BLaER1 treated with 17β-estradiol and CSF1 and Interleukin-3, amounts not matched to agents 10 nM and 100 nM (cell line): ENCODE results near the gene SAMD4A.
"Not testable (repeated sequence)": the region's sequence is repeated elsewhere in the genome, so short reads cannot be mapped to it uniquely, and the experiment has no call there.

Source experiments
- H3K27ac ChIP-seq, 11 experiments: shearing (Covaris generic); formaldehyde crosslinking; 2 replicates each; pipeline ENCODE4 v1.8.1; 2022
- H3K27me3 ChIP-seq, 11 experiments: shearing (Covaris generic); formaldehyde crosslinking; 2 replicates each; pipeline ENCODE4 v1.8.1; 2022
- H3K36me3 ChIP-seq, 11 experiments: shearing (Covaris generic); formaldehyde crosslinking; 2 replicates each; pipeline ENCODE4 v1.8.1; 2022
- H3K4me1 ChIP-seq, 10 experiments: shearing (Covaris generic); formaldehyde crosslinking; 2 replicates each; pipeline ENCODE4 v1.8.1; 2022
- H3K4me2 ChIP-seq, 11 experiments: shearing (Covaris generic); formaldehyde crosslinking; 2 replicates each; pipeline ENCODE4 v1.8.1; 2022
- H3K4me3 ChIP-seq, 10 experiments: shearing (Covaris generic); formaldehyde crosslinking; 2 replicates each; pipeline ENCODE4 v1.8.1; 2022
- H3K9ac ChIP-seq, 11 experiments: shearing (Covaris generic); formaldehyde crosslinking; 2 replicates each; pipeline ENCODE4 v1.8.1; 2022
- H3K9me3 ChIP-seq, 11 experiments: shearing (Covaris generic); formaldehyde crosslinking; replicated peaks in 1 of 11; 2 replicates each; pipeline ENCODE4 v1.8.1; 2022
- H4K20me1 ChIP-seq, 11 experiments: shearing (Covaris generic); formaldehyde crosslinking; 2 replicates each; pipeline ENCODE4 v1.8.1; 2022
- Cebpa-rat ChIP-seq, 11 experiments: shearing (Covaris generic); IDR thresholded peaks; 2 replicates each; pipeline ENCODE4 v1.8.1; 2022

The SAMD4A gene

GRCh38 chr14:54610051-54610977 lies 43.4 kb downstream of the SAMD4A start:
- Histone ChIP-seq H4K20me1 (peaks cover 0 to 48% (median 0%) of the 10 kb centered on the region in 11 experiments; a peak in 5 of 22 replicates), H3K36me3 (peaks cover 0 to 27% (median 10%) of the 10 kb centered on the region in 11 experiments; a peak in 11 of 22 replicates), H3K9me3 (peaks cover 0 to 3% (median 0%) of the 10 kb centered on the region in 11 experiments; a peak in 1 of 22 replicates), H3K27me3 (no peaks in the 10 kb centered on the region), H3K9ac (no peak overlapping the region), H3K4me2 (no peak overlapping the region), H3K4me1 (peaks cover 5 to 28% (median 15%) of the 10 kb centered on the region in 10 experiments; a peak in 18 of 20 replicates), H3K4me3 (no peak overlapping the region), H3K27ac (no peak overlapping the region)
- no peak for TF ChIP-seq Cebpa-rat (IDR thresholded peaks at IDR 0.05)

- Histone ChIP-seq H3K27ac (no peak overlapping the region), H3K4me1 (peaks cover 5 to 28% (median 16%) of the 10 kb centered on the region in 10 experiments; a peak in 18 of 20 replicates), H3K27me3 (no peaks in the 10 kb centered on the region), H3K36me3 (peaks cover 0 to 17% (median 5%) of the 10 kb centered on the region in 11 experiments; a peak in 8 of 22 replicates), H3K4me2 (peak overlapping the region in 10 of 11 experiments; percentile 6 to 64 (median 52); a peak in 19 of 22 replicates), H3K4me3 (no peak overlapping the region), H4K20me1 (peaks cover 0 to 31% (median 0%) of the 10 kb centered on the region in 11 experiments; a peak in 5 of 22 replicates), H3K9me3 (peaks cover 0 to 2% (median 0%) of the 10 kb centered on the region in 11 experiments; a peak in 8 of 22 replicates), H3K9ac (no peak overlapping the region)
- no peak for TF ChIP-seq Cebpa-rat (IDR thresholded peaks at IDR 0.05)
Measured at GRCh38 chr14:54614296-54614695, 47.4 kb downstream of the SAMD4A start.

- Histone ChIP-seq H3K9me3 (peaks cover 7 to 29% (median 21%) of the 10 kb centered on the region in 11 experiments; a peak in 20 of 22 replicates), H3K4me1 (peaks cover 5 to 27% (median 16%) of the 10 kb centered on the region in 10 experiments; a peak in 18 of 20 replicates), H3K27ac (no peak overlapping the region), H3K27me3 (no peaks in the 10 kb centered on the region), H3K9ac (no peak overlapping the region), H3K36me3 (peaks cover 0 to 19% (median 6%) of the 10 kb centered on the region in 11 experiments; a peak in 9 of 22 replicates), H3K4me3 (no peak overlapping the region), H4K20me1 (peaks cover 0 to 18% (median 0%) of the 10 kb centered on the region in 11 experiments; a peak in 4 of 22 replicates), H3K4me2 (no peak overlapping the region)
- TF ChIP-seq Cebpa-rat (IDR thresholded peaks at IDR 0.05): no peak
Measured at GRCh38 chr14:54617467-54617866, 50.5 kb downstream of the SAMD4A start.

- H3K36me3 ChIP-seq: peaks cover 0 to 23% (median 6%) of the 10 kb centered on the region in 11 experiments; a peak in 9 of 22 replicates
- no peak for TF ChIP-seq Cebpa-rat (IDR thresholded peaks at IDR 0.05)
- peaks cover 7 to 36% (median 25%) of the 10 kb centered on the region in 11 experiments; a peak in 20 of 22 replicates for H3K9me3 ChIP-seq
- no peaks in the 10 kb centered on the region for H3K27me3 ChIP-seq
- peaks cover 20 to 39% (median 26%) of the 10 kb centered on the region in 10 experiments for H3K4me1 ChIP-seq
- H3K9ac ChIP-seq: no peak overlapping the region
- peaks cover 0 to 5% (median 0%) of the 10 kb centered on the region in 11 experiments; a peak in 2 of 22 replicates for H4K20me1 ChIP-seq
- no peak overlapping the region for H3K27ac ChIP-seq
- H3K4me2 ChIP-seq: no peak overlapping the region
- no peak overlapping the region for H3K4me3 ChIP-seq
Measured at GRCh38 chr14:54621686-54622085, 54.8 kb downstream of the SAMD4A start.

GRCh38 chr14:54622192-54622958 lies 55.4 kb downstream of the SAMD4A start:
- Histone ChIP-seq H3K36me3 (peaks cover 0 to 23% (median 6%) of the 10 kb centered on the region in 11 experiments; a peak in 9 of 22 replicates), H3K9me3 (peaks cover 7 to 36% (median 25%) of the 10 kb centered on the region in 11 experiments; a peak in 20 of 22 replicates), H3K4me2 (no peak overlapping the region), H3K4me1 (peaks cover 27 to 46% (median 33%) of the 10 kb centered on the region in 10 experiments), H3K27me3 (no peaks in the 10 kb centered on the region), H3K27ac (no peak overlapping the region), H4K20me1 (peaks cover 0 to 5% (median 0%) of the 10 kb centered on the region in 11 experiments; a peak in 2 of 22 replicates), H3K9ac (no peak overlapping the region), H3K4me3 (no peak overlapping the region)
- no peak for TF ChIP-seq Cebpa-rat (IDR thresholded peaks at IDR 0.05)

DNA sequence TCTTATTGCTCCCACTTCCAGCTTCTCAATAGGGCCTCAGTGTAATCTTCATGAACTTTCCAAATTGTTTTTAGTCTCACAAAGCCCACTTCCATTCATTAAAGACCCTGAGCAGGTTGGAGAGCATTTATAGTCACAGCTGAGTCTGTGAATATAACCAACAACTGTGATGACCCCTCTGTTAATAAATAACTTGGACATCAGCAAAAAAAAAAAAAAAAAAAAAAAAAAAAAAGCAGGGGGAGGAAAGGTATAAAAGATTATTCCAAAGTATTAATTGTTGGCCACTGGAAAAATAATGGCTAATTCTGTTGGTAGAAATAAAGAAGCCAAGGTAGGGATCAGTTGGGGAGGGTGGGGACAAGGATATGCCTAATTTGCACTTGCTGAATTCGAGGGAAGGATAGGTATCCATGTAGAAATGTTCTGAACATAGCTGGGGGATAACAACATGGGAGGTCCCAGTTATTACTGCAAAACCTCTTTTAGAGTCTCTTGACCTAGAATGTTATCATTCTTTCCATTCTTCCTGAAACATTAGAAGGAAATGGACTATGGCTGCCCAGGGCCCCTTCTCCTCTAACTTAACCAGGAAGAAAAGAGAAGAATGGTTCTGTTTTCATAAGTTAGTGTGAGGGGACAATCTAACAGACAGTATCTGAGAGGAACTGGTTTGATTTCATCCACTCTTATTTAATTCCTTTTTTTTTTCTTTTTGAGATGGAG lies 56.5 kb downstream of the SAMD4A start:
- H3K4me2 ChIP-seq: 0 out of 22 replicates have a peak overlapping the region, but pooled peaks of 1 of the 11 experiments have one; percentile 37
- peaks cover 0 to 23% (median 6%) of the 10 kb centered on the region in 11 experiments; a peak in 9 of 22 replicates for H3K36me3 ChIP-seq
- H3K4me1 ChIP-seq: peaks cover 35 to 53% (median 43%) of the 10 kb centered on the region in 10 experiments
- peaks cover 0 to 6% (median 0%) of the 10 kb centered on the region in 11 experiments; a peak in 3 of 22 replicates for H4K20me1 ChIP-seq
- no peak overlapping the region for H3K9ac ChIP-seq
- H3K9me3 ChIP-seq: peaks cover 7 to 36% (median 25%) of the 10 kb centered on the region in 11 experiments; a peak in 20 of 22 replicates
- no peak for TF ChIP-seq Cebpa-rat (IDR thresholded peaks at IDR 0.05)
- no peaks in the 10 kb centered on the region for H3K27me3 ChIP-seq
- H3K27ac ChIP-seq: no peak overlapping the region
- H3K4me3 ChIP-seq: no peak overlapping the region

GRCh38 chr14:54624005-54624358 lies 57.1 kb downstream of the SAMD4A start:
- not testable (repeated sequence) for H4K20me1 ChIP-seq, H3K27ac ChIP-seq

GRCh38 chr14:54625112-54625511 lies 58.2 kb downstream of the SAMD4A start:
- Histone ChIP-seq H3K4me2 (peak overlapping the region; percentile 7 to 97 (median 92); a peak in 20 of 22 replicates), H3K4me1 (peaks cover 52 to 70% (median 58%) of the 10 kb centered on the region in 10 experiments), H3K27ac (no peak overlapping the region)

More at GRCh38 chr14:54624005-54624358, 57.1 kb downstream of the SAMD4A start:
- H3K9me3 ChIP-seq: peaks cover 7 to 36% (median 25%) of the 10 kb centered on the region in 11 experiments; a peak in 20 of 22 replicates
- H3K9ac ChIP-seq, H3K4me3 ChIP-seq, H3K27me3 ChIP-seq: not testable (repeated sequence)
- peaks cover 0 to 23% (median 6%) of the 10 kb centered on the region in 11 experiments; a peak in 9 of 22 replicates for H3K36me3 ChIP-seq
- peaks cover 41 to 58% (median 48%) of the 10 kb centered on the region in 10 experiments for H3K4me1 ChIP-seq
- peak overlapping the region in 2 of 11 experiments; percentile 24 to 37; a peak in 2 of 22 replicates for H3K4me2 ChIP-seq

More at GRCh38 chr14:54625112-54625511, 58.2 kb downstream of the SAMD4A start:
- no peak overlapping the region for H3K4me3 ChIP-seq
- H3K36me3 ChIP-seq: peaks cover 0 to 15% (median 6%) of the 10 kb centered on the region in 11 experiments; a peak in 8 of 22 replicates
- H3K27me3 ChIP-seq: no peaks in the 10 kb centered on the region
- H3K9ac ChIP-seq: no peak overlapping the region; a peak in 1 of 22 replicates
- H3K9me3 ChIP-seq: peaks cover 0 to 27% (median 18%) of the 10 kb centered on the region in 11 experiments; a peak in 17 of 22 replicates
- TF ChIP-seq Cebpa-rat (IDR thresholded peaks at IDR 0.05): no peak
- H4K20me1 ChIP-seq: peaks cover 0 to 7% (median 0%) of the 10 kb centered on the region in 11 experiments; a peak in 3 of 22 replicates
